H9 (cell line): Measurements from ENCODE around the gene DPP10. TPM values are rescaled to one million over a fixed set of nuclear protein-coding genes. Genes with fewer than 3 reads are reported as not detected.

Experiments
- DNase-seq: peaks from one replicate; pipeline ENCODE4 v3.0.0-alpha.2; 2017
- H2AFZ ChIP-seq: one replicate; pipeline ENCODE4 v1.6.1; 2013; ENCODE audit warnings: mild to moderate bottlenecking, low read length, control low read depth, moderate library complexity
- H2AK5ac ChIP-seq: 2 replicates; pipeline ENCODE4 v1.6.1; 2013; ENCODE audit warnings: low read length, control low read depth, mixed read lengths; ENCODE audit not compliant: insufficient read length
- H2BK120ac ChIP-seq: one replicate; pipeline ENCODE4 v1.6.1; 2013; ENCODE audit warnings: low read depth, mild to moderate bottlenecking, low read length, control low read depth, inconsistent platforms; ENCODE audit not compliant: poor library complexity, severe bottlenecking
- H2BK12ac ChIP-seq: 2 replicates; pipeline ENCODE4 v1.6.1; 2013; ENCODE audit warnings: low read length, control low read depth, mixed read lengths, low read depth; ENCODE audit not compliant: insufficient read length
- H2BK15ac ChIP-seq: 2 replicates; pipeline ENCODE4 v1.6.1; 2013; ENCODE audit warnings: low read depth, low read length, control low read depth
- H2BK20ac ChIP-seq: one replicate; pipeline ENCODE4 v1.6.1; 2013; ENCODE audit warnings: low read depth, mild to moderate bottlenecking, low read length, control low read depth, inconsistent platforms; ENCODE audit not compliant: poor library complexity, severe bottlenecking
- H2BK5ac ChIP-seq: 2 replicates; pipeline ENCODE4 v1.6.1; 2013; ENCODE audit warnings: low read length, control low read depth, mixed read lengths; ENCODE audit not compliant: insufficient read length
- H3K14ac ChIP-seq: 2 replicates; pipeline ENCODE4 v1.6.1; 2013; ENCODE audit warnings: low read length, control low read depth; ENCODE audit not compliant: insufficient read depth
- H3K18ac ChIP-seq: 2 replicates; pipeline ENCODE4 v1.6.1; 2013; ENCODE audit warnings: low read depth, mild to moderate bottlenecking, mixed read lengths, low read length, control low read depth; ENCODE audit not compliant: insufficient read length
- H3K23ac ChIP-seq: 2 replicates; pipeline ENCODE4 v1.6.1; 2013; ENCODE audit warnings: low read length, control low read depth, mixed read lengths, low read depth; ENCODE audit not compliant: insufficient read length
- H3K23me2 ChIP-seq: 2 replicates; pipeline ENCODE4 v1.6.1; 2013; ENCODE audit warnings: low read depth, mild to moderate bottlenecking, mixed read lengths, low read length, control low read depth; ENCODE audit not compliant: insufficient read length, poor library complexity, severe bottlenecking
- H3K27ac ChIP-seq: 2 replicates; pipeline ENCODE4 v1.5.1; 2013; ENCODE audit warnings: low read length, control low read depth, mixed read lengths, low read depth; ENCODE audit not compliant: insufficient read length
- H3K27me3 ChIP-seq: 2 replicates; pipeline ENCODE4 v1.6.1; 2013; ENCODE audit warnings: low read length, control low read depth, inconsistent platforms; ENCODE audit not compliant: insufficient read depth
- H3K4ac ChIP-seq: 2 replicates; pipeline ENCODE4 v1.6.1; 2013; ENCODE audit warnings: low read depth, mild to moderate bottlenecking, control low read depth, inconsistent platforms, low read length, moderate library complexity
- H3K4me1 ChIP-seq: 2 replicates; pipeline ENCODE4 v1.6.1; 2013; ENCODE audit warnings: low read length, control low read depth, inconsistent platforms; ENCODE audit not compliant: insufficient read depth
- H3K4me2 ChIP-seq: 2 replicates; pipeline ENCODE4 v1.6.1; 2013; ENCODE audit warnings: low read length, control low read depth, mixed read lengths; ENCODE audit not compliant: insufficient read length, insufficient read depth
- H3K56ac ChIP-seq: 2 replicates; pipeline ENCODE4 v1.6.1; 2013; ENCODE audit warnings: low read depth, mild to moderate bottlenecking, mixed read lengths, low read length, control low read depth; ENCODE audit not compliant: insufficient read length
- H3K79me1 ChIP-seq: 2 replicates; pipeline ENCODE4 v1.6.1; 2013; ENCODE audit warnings: low read depth, mild to moderate bottlenecking, moderate library complexity, low read length, control low read depth, inconsistent platforms; ENCODE audit not compliant: insufficient read depth, poor library complexity, severe bottlenecking
- H3K79me2 ChIP-seq: 2 replicates; pipeline ENCODE4 v1.6.1; 2013; ENCODE audit warnings: low read length, control low read depth, inconsistent platforms; ENCODE audit not compliant: insufficient read depth
- H3K9ac ChIP-seq: 2 replicates; pipeline ENCODE4 v1.6.1; 2013; ENCODE audit warnings: low read length, control low read depth, mixed read lengths; ENCODE audit not compliant: insufficient read length; ENCODE audit errors: extremely low read depth
- H3K9me3 ChIP-seq: one replicate; pipeline ENCODE4 v1.6.1; 2013; ENCODE audit warnings: low read depth, low read length, inconsistent platforms; ENCODE audit not compliant: control insufficient read depth
- H3T11ph ChIP-seq: one replicate; pipeline ENCODE4 v1.6.1; 2013; ENCODE audit warnings: mild to moderate bottlenecking, low read length, control low read depth, inconsistent platforms
- H4K20me1 ChIP-seq: one replicate; pipeline ENCODE4 v1.6.1; 2013; ENCODE audit not compliant: control insufficient read depth, insufficient read length, insufficient read depth
- H4K5ac ChIP-seq: 2 replicates; pipeline ENCODE4 v1.6.1; 2013; ENCODE audit warnings: low read depth, mild to moderate bottlenecking, mixed read lengths, low read length, control low read depth; ENCODE audit not compliant: insufficient read length
- H4K8ac ChIP-seq: replicated peaks from 2 replicates; pipeline ENCODE4 v1.6.1; 2013; ENCODE audit warnings: low read length, control low read depth, mixed read lengths, low read depth; ENCODE audit not compliant: insufficient read length
- H4K91ac ChIP-seq: 2 replicates; pipeline ENCODE4 v1.6.1; 2013; ENCODE audit warnings: low read depth, mild to moderate bottlenecking, moderate library complexity, mixed read lengths, low read length, control low read depth; ENCODE audit not compliant: insufficient read length
- H3K27ac Mint-ChIP-seq, 3 experiments: 2 replicates in 2 of 3; 3 replicates in 1 of 3; pipeline ENCODE4 v1.8.0; 2020 to 2021; ENCODE audit warnings: mixed read lengths in 3 of 3, mild to moderate bottlenecking in 1 of 3, moderate library complexity in 1 of 3
- H3K27me3 Mint-ChIP-seq: 2 replicates; pipeline ENCODE4 v1.8.0; 2021; ENCODE audit warnings: low read depth, mild to moderate bottlenecking, moderate library complexity, mixed read lengths
- H3K36me3 Mint-ChIP-seq, 3 experiments: 2 replicates in 2 of 3; 3 replicates in 1 of 3; pipeline ENCODE4 v1.8.0; 2020 to 2021; ENCODE audit warnings: low read depth in 3 of 3, mixed read lengths in 3 of 3; ENCODE audit not compliant: insufficient read depth in 1 of 3
- H3K4me1 Mint-ChIP-seq, 2 experiments: 2 replicates each; pipeline ENCODE4 v1.8.0; 2020; ENCODE audit warnings: mixed read lengths in 2 of 2
- H3K4me3 Mint-ChIP-seq, 2 experiments: 2 replicates in 1 of 2; 3 replicates in 1 of 2; pipeline ENCODE4 v1.8.0; 2020 to 2021; ENCODE audit warnings: mild to moderate bottlenecking in 2 of 2, mixed read lengths in 2 of 2, moderate library complexity in 1 of 2
- H3K9me3 Mint-ChIP-seq, 2 experiments: 2 replicates in 1 of 2; 3 replicates in 1 of 2; pipeline ENCODE4 v1.8.0; 2020; ENCODE audit warnings: mild to moderate bottlenecking in 2 of 2, mixed read lengths in 2 of 2, moderate library complexity in 1 of 2
- WGBS: extraction: QIAGEN DNeasy Blood & Tissue Kit; methylation state at CpG from one replicate; pipeline ENCODE4 v1.1.7; 2013; ENCODE audit warnings: missing lambda C conversion rate, low lambda C conversion rate, mixed read lengths; ENCODE audit not compliant: insufficient read length; ENCODE audit errors: extremely low coverage; 5-methylcytosine and 5-hydroxymethylcytosine counted together
- total RNA-seq: library from RNA; stranded (reverse); gene quantifications from 2 replicates; pipeline ENCODE4 v1.2.1, GENCODE V29; 2021
- TF ChIP-seq, protein P1 (sequence below): fragments of 200-600 bp; sonication (generic); conservative IDR thresholded peaks from 3 replicates; pipeline ENCODE4 v1.8.0; 2021; ENCODE audit warnings: antibody characterized with exemption, mild to moderate bottlenecking

Gene DPP10
- total RNA-seq, 1 experiment from 2014 or later: 11.3 TPM

DNA sequence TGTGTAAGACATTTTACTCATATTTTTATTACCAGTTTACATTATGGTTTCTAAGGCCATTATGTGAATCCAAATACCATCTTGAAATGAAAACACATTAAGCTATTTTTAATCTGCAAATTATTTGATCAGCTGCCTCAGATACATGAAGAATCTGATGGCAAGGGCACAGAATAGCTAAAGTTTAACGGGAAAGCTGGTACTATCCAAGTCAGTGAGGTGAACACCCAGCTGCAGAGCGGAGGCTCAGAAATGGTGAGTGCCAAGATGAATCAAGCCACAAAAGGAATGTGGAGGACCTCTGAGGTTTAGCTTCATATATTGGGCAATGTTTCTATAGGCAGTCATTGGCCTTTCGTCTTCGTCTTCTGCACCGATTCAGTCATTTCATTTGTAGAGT is 75.1 kb downstream of the DPP10 start:
- no peak overlapping the region for H3K27ac ChIP-seq
- DNase-seq: no peak
- H3K4me2 ChIP-seq: no peak overlapping the region
- H2BK5ac ChIP-seq: no peak overlapping the region
- no peak overlapping the region for H2AFZ ChIP-seq
- no peak overlapping the region for H3K9ac ChIP-seq
- no peak overlapping the region for H4K8ac ChIP-seq
- no peaks in the 10 kb centered on the region for H4K20me1 ChIP-seq
- peaks cover 22 to 26% of the 10 kb centered on the region in 2 experiments for H3K4me1 Mint-ChIP-seq
- no peak overlapping the region for H2BK120ac ChIP-seq
- H3K9me3 Mint-ChIP-seq: peaks cover 4 to 13% of the 10 kb centered on the region in 2 experiments
- H3K9me3 ChIP-seq: no peaks in the 10 kb centered on the region
- H3T11ph ChIP-seq: no peak overlapping the region
- no peak overlapping the region for H4K91ac ChIP-seq
- H3K27me3 Mint-ChIP-seq: no peaks in the 10 kb centered on the region
- TF ChIP-seq, protein P1, sequence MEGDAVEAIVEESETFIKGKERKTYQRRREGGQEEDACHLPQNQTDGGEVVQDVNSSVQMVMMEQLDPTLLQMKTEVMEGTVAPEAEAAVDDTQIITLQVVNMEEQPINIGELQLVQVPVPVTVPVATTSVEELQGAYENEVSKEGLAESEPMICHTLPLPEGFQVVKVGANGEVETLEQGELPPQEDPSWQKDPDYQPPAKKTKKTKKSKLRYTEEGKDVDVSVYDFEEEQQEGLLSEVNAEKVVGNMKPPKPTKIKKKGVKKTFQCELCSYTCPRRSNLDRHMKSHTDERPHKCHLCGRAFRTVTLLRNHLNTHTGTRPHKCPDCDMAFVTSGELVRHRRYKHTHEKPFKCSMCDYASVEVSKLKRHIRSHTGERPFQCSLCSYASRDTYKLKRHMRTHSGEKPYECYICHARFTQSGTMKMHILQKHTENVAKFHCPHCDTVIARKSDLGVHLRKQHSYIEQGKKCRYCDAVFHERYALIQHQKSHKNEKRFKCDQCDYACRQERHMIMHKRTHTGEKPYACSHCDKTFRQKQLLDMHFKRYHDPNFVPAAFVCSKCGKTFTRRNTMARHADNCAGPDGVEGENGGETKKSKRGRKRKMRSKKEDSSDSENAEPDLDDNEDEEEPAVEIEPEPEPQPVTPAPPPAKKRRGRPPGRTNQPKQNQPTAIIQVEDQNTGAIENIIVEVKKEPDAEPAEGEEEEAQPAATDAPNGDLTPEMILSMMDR: no peak
- no peak overlapping the region for H2AK5ac ChIP-seq
- WGBS: no CpG with 5 or more reads among the region's 5 CpGs
- no peak overlapping the region for H3K18ac ChIP-seq
- H2BK20ac ChIP-seq: no peak overlapping the region
- no peak overlapping the region for H3K27ac Mint-ChIP-seq
- no peak overlapping the region for H3K56ac ChIP-seq
- H3K14ac ChIP-seq: no peak overlapping the region
- no peaks in the 10 kb centered on the region for H3K4me1 ChIP-seq
- no peak overlapping the region for H3K23ac ChIP-seq
- H2BK15ac ChIP-seq: no peak overlapping the region
- H3K79me1 ChIP-seq: no peaks in the 10 kb centered on the region
- H3K4me3 Mint-ChIP-seq: no peak overlapping the region
- H2BK12ac ChIP-seq: no peak overlapping the region
- H3K27me3 ChIP-seq: no peaks in the 10 kb centered on the region
- H4K5ac ChIP-seq: no peak overlapping the region
- H3K4ac ChIP-seq: no peak overlapping the region
- H3K79me2 ChIP-seq: no peaks in the 10 kb centered on the region
- H3K23me2 ChIP-seq: no peaks in the 10 kb centered on the region
- peaks cover 0 to 14% (median 0%) of the 10 kb centered on the region in 3 experiments; a peak in 3 of 7 replicates for H3K36me3 Mint-ChIP-seq
